PFSK-1 (cell line): ENCODE data around the gene CALHM3.

Source experiments
- FOXP2 ChIP-seq: optimal IDR thresholded peaks from 2 replicates; pipeline ENCODE3; 2011; ENCODE audit warnings: borderline replicate concordance, control low read depth, inconsistent platforms; ENCODE audit not compliant: insufficient read depth; ENCODE audit errors: extremely low read length, extremely low read depth
- POLR2AphosphoS5 ChIP-seq: IDR thresholded peaks from 2 replicates; pipeline ENCODE4 v1.6.1; 2012; ENCODE audit warnings: low read depth, mild to moderate bottlenecking, control low read depth, low read length, moderate library complexity
- REST ChIP-seq, 2 experiments: IDR thresholded peaks; 2 replicates each; pipeline versions ENCODE4 v1.6.1 to v1.8.0; 2011 to 2012; ENCODE audit warnings: low read depth in 2 of 2, low read length in 2 of 2, control low read depth in 1 of 2, inconsistent platforms in 1 of 2, mild to moderate bottlenecking in 1 of 2, moderate library complexity in 1 of 2; ENCODE audit not compliant: insufficient read depth in 1 of 2
- SIN3A ChIP-seq: IDR thresholded peaks from 2 replicates; pipeline ENCODE4 v1.6.1; 2012; ENCODE audit warnings: mild to moderate bottlenecking, low read length, moderate library complexity, borderline replicate concordance; ENCODE audit not compliant: insufficient read depth
- TAF1 ChIP-seq: IDR thresholded peaks from 2 replicates; pipeline ENCODE4 v1.6.1; 2012; ENCODE audit warnings: low read length, control low read depth, borderline replicate concordance; ENCODE audit not compliant: insufficient read depth

The CALHM3 gene

GRCh38 chr10:103475437-103475836 lies 3.6 kb downstream of the CALHM3 start:
- TF ChIP-seq POLR2AphosphoS5 (no peak), FOXP2 (no peak), SIN3A (no peak), REST (IDR thresholded peaks at IDR 0.05; ENCODE audit: insufficient read depth in 1 of 2, low read depth in 2 of 2, low read length in 2 of 2) (no peak)

GRCh38 chr10:103474077-103474476 lies 5.0 kb downstream of the CALHM3 start:
- TF ChIP-seq FOXP2 (no peak), REST (IDR thresholded peaks at IDR 0.05; ENCODE audit: insufficient read depth in 1 of 2, low read depth in 2 of 2, low read length in 2 of 2) (no peak), POLR2AphosphoS5 (no peak), TAF1 (no peak), SIN3A (no peak)

- TF ChIP-seq SIN3A: no peak
- no peak for TF ChIP-seq TAF1
- no peak for TF ChIP-seq FOXP2
- TF ChIP-seq POLR2AphosphoS5: no peak
- no peak for TF ChIP-seq REST (IDR thresholded peaks at IDR 0.05; ENCODE audit: insufficient read depth in 1 of 2, low read depth in 2 of 2, low read length in 2 of 2)
Observed at GRCh38 chr10:103473261-103473671, 5.8 kb downstream of the CALHM3 start.

- TF ChIP-seq REST (IDR thresholded peaks at IDR 0.05; ENCODE audit: insufficient read depth in 1 of 2, low read depth in 2 of 2, low read length in 2 of 2) (no peak), FOXP2 (no peak), POLR2AphosphoS5 (no peak), SIN3A (no peak), TAF1 (no peak)
Observed at GRCh38 chr10:103472005-103472404, 7.0 kb downstream of the CALHM3 start.
